Stimulated activated CD4-positive, alpha-beta T cell treated with anti-CD3 and anti-CD28 coated beads, Interleukin-4, amount 100 ng/mL, for 1 hour (primary cell): ENCODE data around the gene ARMCX5.

ENCODE experiments used
- DNase-seq: peaks from one replicate; pipeline ENCODE4 v3.0.0-alpha.2; 2020

ARMCX5 gene

DNA sequence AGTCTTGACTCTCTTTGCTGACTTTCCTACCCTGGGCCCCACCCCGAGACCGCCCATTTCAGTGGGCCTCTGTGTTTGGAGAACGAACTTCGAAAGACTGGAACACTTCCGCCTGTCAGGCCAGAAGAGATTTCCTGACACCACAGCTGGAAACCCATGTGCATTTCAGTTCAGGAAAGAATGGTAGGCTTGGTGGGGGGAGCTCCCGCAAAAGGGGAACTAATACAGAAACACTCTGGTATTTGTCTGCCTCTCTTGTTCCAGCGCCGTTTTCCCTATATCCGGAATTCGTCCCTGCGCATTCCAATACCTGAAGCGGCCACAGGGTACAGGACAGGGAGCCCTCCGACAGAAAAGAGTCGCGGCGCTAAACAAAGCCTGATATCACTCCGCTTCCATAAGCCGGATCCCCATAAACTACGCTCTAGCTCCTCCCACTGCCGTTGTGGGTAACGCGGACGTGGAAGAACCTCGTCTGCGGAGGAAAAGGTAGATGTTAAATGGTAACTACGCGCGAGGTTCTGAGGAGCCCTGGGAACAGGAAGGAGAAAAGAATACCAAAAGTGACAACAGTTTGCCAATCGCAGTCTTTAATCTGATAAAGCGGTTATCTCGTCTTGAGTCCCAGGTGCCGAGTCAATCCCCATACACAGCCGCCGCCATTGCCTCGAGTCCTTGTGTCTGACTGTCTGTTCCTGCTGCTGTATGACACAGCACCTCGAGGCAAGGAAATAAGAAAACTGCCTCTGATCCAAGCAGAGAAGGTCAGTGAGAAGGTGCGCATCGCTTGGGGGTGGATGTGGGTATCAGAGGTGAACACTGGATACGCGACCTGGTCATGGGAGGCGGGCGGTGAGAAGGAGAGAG is at the start of gene ARMCX5:
Gene ARMCX5, plus strand, starts transcription at position 432 of the 867 bp plus-strand sequence. CDS start 2,627 bp downstream, outside the sequence.
- DNase-seq = peak; percentile 57

DNA sequence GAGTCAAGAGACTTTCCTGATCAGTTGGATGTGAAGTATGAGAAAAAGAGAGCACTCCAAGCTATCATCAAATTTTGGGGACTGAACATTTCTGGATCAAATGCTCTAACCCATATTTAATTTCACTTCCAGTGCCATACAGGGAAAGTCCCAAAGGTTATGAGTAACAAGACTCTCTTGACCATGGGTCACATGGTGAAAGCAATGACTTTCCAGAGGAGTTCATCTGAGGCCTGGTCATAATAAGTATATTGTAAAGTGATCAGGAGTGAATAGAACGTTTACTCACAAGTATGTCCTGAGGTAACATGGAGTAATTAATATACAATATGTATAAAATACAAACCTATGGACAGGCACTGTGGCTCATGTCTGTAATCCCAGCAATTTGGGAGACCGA is 40.7 kb upstream of the ARMCX5 start:
- DNase-seq = no peak

DNA sequence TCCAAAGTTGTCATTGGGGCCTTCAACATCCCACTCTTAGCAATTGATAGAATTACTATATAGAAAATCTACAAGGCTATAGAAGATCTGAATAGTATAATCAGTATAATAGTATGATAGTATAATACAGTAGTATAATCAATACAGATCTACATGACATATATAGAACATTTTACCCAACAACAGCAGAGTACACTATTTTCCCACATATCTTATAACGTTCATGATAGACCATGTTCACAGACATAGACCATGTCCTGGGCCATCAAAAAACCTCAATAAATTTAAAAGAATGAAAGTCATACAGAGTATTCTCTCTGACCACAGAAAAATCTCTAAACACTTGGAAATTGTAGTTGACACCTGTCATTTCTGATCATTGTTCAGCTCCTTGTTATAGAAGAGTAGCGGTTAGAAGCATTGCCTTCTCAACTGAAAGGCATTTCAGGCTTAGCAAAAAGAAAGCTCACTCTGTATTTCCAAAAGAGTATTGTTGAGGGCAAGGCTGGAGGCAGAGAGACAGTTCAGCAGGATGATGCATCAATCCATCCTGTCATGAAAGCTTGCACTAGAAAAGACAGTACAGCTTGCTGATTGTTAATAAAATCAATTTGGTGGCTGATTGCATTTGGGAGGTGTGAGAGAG is 38.8 kb upstream of the ARMCX5 start:
- no peak for DNase-seq

DNA sequence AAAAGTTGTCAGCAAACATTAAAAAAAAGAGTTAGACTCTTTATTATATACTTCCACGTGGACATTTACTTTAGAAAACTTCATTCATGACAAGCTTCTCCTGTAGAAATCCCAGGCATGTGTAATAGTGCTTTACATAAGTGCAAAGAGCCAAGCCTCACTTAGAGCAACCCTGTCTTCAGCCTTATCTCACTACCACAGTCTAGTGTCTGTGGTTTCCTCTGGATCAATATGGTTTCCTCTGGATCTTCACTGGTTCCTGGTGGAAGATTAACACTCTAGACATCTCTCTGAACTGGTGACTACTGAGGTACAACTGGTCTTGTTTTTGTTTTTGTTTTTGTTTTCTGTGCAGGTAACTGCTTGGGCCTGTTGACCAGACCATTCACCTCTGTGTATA is 18.4 kb upstream of the ARMCX5 start:
- no peak for DNase-seq

DNA sequence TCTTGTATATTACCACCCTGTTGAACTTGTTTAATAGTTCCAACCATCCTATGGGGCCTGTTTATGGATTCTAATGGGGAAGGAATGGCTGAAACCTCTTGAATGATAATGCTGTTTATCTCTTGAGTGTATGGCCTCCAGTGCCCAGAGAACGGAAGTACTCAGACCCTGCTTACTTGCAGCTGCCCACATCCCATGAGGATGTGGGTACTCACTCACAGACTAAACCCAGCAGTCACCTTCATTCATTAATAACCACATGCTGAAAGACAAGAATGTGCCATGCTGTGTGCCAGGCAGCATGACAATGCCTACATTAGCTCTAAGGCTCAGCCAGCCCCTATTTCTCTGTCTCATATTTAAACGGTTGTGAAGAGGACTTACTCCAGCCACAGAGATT is 5.9 kb upstream of the ARMCX5 start:
- no peak for DNase-seq

DNA sequence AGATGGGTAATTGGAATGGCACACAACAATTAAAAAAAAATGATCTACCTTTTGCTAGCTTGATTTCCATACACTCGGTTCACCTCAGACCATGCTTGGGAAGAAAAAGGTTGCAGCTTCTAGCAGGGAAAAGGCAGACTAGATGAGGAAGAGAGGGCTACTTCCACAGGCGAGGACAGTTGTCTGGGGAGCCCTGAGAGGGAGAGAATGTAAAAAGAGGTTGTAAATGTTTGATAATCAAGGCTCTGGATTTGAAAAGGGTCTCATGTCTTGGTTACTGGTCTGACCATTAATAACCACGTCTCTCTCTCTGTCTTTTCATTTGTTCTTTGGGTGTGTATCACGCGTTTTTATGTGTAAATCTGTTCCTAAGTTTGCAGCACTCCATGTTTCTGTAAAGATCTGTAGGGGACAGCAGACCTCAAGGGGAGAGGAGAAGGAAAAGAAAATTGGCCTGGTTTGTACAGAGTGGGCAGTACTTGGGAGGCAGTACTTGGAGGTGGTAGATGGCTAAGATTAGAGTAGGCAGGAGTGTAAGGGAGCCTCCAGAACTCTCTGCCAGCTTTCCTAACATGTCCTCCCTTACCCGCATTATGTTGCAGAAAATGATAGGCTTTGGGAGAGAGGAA is 750 bp downstream of the ARMCX5 start:
- no peak for DNase-seq

DNA sequence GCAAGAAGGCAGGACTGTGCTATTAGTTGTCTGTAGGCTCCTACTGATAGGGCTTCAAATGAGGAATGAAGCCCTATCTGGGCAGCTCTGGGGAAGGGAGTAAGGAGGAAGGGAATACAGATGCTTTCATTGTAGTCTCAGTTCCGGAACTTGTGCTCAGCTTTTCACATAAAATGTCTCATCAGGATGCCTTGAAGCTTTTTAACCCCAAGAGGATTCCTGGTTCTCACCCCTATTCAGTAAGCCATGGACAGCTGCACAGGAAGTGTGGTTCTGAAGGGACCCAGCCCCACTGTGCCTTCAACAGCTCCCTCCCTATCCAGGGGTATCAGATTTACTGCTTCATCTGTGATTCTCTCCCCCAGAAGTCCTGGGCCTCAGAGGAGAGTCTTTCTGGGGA is 5.0 kb downstream of the ARMCX5 start:
- no peak for DNase-seq

DNA sequence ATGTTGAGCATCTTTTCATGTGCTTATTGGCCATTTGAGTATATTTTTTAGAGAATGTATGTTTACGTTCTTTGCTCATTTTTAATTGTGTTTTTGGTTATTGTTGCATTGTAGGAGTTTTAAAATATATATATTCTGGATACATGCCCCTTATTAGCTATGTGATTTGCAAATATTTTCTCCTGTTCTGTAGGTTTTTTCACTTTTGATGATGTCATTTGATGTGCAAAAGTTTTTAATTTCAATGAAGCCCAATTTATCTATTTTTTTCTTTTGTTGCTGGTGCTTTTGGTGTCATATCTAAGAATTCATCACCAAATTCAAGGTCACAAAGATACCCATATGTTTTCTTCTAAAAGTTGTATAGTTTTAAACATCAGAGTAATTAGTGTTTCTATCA is 6.8 kb downstream of the ARMCX5 start:
- no peak for DNase-seq

DNA sequence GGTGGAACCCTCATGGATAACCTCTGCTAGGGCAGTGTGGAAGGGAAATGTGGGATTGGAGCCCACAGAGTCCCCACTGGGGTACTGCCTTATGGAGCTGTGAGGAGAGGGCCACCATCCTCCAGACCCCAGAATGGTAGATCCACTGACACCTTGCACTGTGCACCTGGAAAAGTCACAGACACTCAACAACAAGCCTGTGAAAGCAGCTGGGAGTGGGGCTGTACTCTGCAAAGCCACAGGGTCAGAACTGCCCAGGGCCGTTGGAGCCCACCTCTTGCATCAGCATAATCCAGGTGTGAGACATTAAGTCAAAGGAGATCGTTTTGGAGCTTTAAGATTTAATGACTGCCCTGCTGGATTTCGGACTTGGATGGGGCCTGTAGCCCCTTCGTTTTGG is 11.6 kb downstream of the ARMCX5 start:
- no peak for DNase-seq

DNA sequence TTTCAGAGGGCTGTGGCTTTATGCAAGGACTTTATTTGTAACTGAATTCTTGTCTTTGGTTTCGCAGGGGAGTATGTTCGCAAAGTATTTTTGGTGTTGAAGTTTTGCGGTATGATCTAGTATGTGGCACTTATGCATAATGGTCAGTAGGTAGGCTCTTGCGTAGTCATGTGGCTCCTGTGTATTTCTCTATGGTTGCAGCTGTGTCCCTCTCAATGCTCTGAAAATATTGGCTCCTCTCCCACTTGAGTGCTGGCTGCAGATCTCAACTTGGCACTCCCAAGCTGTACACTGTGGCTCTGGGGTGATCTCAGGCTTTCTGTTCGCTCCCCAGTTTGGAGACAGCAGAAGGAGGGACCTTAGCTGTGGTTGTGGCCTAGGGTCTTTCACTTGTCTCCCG is 24.8 kb downstream of the ARMCX5 start:
- DNase-seq = no peak

DNA sequence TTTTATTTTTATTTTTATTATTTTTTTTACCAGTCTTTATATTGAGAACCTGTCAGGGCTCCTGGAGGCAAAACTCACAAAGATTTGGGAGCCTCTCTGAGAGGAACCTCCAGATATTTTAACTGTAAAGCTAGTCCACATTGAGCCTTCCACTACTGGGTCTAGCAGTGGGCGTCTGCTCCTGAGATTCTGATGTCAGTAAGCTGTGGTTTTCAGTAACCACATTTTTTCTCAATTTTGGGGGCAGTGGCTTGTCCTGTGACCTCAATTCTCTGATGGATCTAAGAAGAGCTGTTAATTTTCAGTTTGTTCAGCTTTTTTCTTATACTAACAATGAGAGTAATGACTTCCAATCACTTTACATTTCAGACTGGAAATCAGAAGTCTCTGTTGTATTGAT is 28.3 kb downstream of the ARMCX5 start:
- DNase-seq = no peak

DNA sequence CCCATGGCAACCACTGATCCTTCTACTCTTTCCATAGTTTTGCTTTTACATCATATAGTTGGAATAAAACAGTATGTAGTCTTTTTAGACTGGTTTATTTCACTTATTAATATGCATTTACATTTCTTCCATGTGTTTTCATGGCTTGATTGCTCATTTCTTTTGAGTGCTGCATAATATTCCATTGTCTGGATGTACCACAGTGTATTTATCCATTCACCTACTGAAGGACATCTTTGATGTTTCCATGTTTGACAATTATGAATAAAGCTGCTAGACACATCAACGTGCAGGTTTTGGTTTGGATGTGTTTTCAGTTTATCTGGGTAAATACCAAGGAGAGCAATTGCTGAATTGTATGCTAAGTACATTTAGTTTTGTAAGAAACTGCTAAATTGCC is 38.2 kb downstream of the ARMCX5 start:
- DNase-seq = no peak

DNA sequence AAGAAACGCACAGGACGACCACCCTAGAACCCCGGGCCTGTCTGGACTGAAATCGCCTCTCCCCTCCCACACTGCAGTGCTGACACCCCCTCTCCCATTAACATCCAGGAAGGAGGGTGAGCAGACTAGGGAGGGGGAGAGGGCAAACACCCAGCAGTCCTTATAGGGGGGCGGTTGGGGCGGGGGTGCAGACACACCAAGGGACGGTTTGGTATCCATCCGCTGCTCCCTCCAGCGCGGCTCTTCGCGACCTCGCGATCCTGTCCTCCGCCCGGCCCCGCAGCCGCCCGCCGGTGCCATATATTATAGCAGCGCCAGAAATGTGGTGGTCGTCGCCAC is 51.6 kb downstream of the ARMCX5 start:
- DNase-seq = no peak

DNA sequence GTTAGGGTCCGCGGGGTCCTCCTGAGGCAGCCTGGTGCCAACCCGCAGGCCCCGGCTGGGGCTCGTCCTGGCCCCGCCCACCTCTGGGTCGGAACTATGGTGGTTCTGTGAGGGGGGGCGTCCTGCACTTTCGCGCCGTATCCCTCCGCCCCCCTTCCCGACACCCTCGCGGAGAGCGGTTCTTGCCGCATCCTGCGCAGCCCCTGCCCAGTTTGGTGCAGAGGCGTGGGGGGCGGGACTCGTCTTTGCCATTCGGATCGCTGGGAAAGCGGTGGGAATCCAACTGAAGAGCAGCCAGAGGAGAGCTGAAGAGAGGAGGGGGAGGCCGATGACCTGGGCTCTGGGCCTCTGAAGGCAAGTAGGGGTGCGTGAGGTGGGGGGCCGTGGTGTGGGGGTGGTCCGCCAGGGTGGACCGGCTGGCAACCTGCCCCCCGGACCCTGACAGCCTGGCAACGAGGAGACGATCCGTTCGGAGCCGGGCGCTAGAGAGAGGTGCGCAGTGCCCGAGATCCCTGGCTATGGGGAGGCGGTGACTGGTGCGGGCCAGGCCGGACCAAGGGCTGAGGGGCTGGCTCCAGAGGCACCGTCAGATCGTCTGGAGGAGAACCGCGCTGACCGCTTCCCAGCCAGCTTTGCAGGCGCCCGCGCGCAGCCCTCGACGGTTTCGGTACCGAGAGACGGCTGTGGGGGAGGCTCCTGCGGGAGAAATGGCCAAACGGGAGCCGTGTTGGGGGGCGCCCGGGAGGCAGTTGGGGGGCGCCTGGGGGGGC is 52.1 kb downstream of the ARMCX5 start, which contains the start of gene GPRASP1:
Gene GPRASP1, plus strand, starts transcription at position 242 of the 770 bp plus-strand sequence. CDS start 2,431 bp downstream, outside the sequence.
- DNase-seq = peak; percentile 56

DNA sequence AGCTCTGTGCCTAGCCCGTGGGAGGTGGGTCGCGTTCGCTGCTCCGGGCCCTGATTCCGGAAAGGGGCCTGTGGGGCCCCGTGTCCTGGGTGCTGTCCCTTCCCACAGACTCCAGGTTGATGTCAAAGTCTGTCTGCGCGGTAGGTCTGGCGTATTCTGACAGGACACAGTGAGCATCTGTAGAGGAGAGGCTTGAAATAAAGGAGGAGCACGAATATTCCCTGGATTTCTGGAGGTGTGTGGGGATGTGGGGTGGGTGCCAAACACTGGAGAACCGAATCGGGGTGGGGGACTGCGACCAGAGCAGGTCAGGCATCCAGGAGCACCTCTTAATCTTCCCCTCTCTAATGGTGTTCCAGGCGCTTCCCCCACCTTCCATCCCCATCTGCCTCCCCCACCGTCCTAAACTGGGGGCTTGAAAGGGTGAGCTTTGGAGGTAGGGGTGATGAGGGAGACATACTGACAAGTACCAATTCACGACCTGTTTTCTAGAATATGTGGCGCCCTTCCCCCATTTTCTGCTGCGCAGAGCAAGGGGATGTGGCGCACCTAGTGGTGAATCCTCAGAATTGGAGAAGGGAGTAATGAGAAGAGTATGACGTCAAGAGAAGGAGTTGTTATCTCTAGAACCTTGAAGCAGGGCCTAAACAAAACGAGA is 52.8 kb downstream of the ARMCX5 start:
- peak; percentile 33 for DNase-seq
